GM23338 (cell line): ENCODE data around the gene HK1. TPM values are rescaled to one million over a fixed set of nuclear protein-coding genes. Genes with fewer than 3 reads are reported as not detected.
"Not testable (repeated sequence)": the region's sequence is repeated elsewhere in the genome, so short reads cannot be mapped to it uniquely, and the experiment has no call there.

Source experiments
- ATAC-seq: fragments of 200-7000 bp; cut with Tn5 transposase; 3 replicates; pipeline ENCODE4 v1.9.1; 2020
- DNase-seq: peaks from one replicate; pipeline ENCODE4 v3.0.0-alpha.2; 2015; ENCODE audit warnings: low spot score
- H2AFZ ChIP-seq: fragments of 200-600 bp; sonication (generic); 2 replicates; pipeline ENCODE4 v1.8.0; 2016; ENCODE audit warnings: antibody characterized with exemption, mild to moderate bottlenecking, moderate library complexity
- H3F3A ChIP-seq: fragments of 200-600 bp; sonication (generic); replicated peaks from 2 replicates; pipeline ENCODE4 v1.8.0; 2017; ENCODE audit warnings: antibody characterized with exemption, mixed run types, low read depth
- H3K27ac ChIP-seq: fragments of 200-600 bp; sonication (generic); 2 replicates; pipeline ENCODE4 v1.6.1; 2016; ENCODE audit warnings: low read depth
- H3K27me3 ChIP-seq: fragments of 200-600 bp; sonication (generic); 2 replicates; pipeline ENCODE4 v1.8.0; 2016; ENCODE audit warnings: mild to moderate bottlenecking, mixed run types, moderate library complexity; ENCODE audit not compliant: insufficient read depth
- H3K36me3 ChIP-seq: fragments of 200-600 bp; sonication (generic); 2 replicates; pipeline ENCODE4 v1.8.0; 2016; ENCODE audit warnings: mild to moderate bottlenecking; ENCODE audit not compliant: insufficient read depth
- H3K4me1 ChIP-seq: fragments of 200-600 bp; sonication (generic); 2 replicates; pipeline ENCODE4 v1.8.0; 2016; ENCODE audit warnings: mild to moderate bottlenecking, moderate library complexity; ENCODE audit not compliant: insufficient read depth
- H3K4me2 ChIP-seq: fragments of 200-600 bp; sonication (generic); 2 replicates; pipeline ENCODE4 v1.7.1; 2017; ENCODE audit warnings: mixed run types
- H3K4me3 ChIP-seq: fragments of 200-600 bp; sonication (generic); 2 replicates; pipeline ENCODE4 v1.6.1; 2016; ENCODE audit warnings: mixed run types
- H3K79me2 ChIP-seq: fragments of 200-600 bp; sonication (generic); replicated peaks from 2 replicates; pipeline ENCODE4 v1.8.0; 2017; ENCODE audit warnings: mild to moderate bottlenecking; ENCODE audit not compliant: insufficient read depth
- H3K9me2 ChIP-seq: fragments of 200-600 bp; sonication (generic); 2 replicates; pipeline ENCODE4 v1.8.0; 2017; ENCODE audit not compliant: insufficient read depth
- H4K20me1 ChIP-seq: fragments of 200-600 bp; sonication (generic); replicated peaks from 2 replicates; pipeline ENCODE4 v1.8.0; 2017; ENCODE audit warnings: mild to moderate bottlenecking; ENCODE audit not compliant: insufficient read depth
- H3K27ac Mint-ChIP-seq: 2 replicates; pipeline ENCODE4 v1.8.0; 2020; ENCODE audit warnings: inconsistent platforms, mild to moderate bottlenecking, moderate library complexity, mixed read lengths
- H3K27me3 Mint-ChIP-seq: 3 replicates; pipeline ENCODE4 v1.8.0; 2022; ENCODE audit warnings: low read depth, mild to moderate bottlenecking, moderate library complexity, mixed read lengths, inconsistent platforms; ENCODE audit not compliant: insufficient read depth, poor library complexity
- H3K36me3 Mint-ChIP-seq: 3 replicates; pipeline ENCODE4 v1.8.0; 2021; ENCODE audit warnings: low read depth, mild to moderate bottlenecking, inconsistent platforms, moderate library complexity, mixed read lengths
- H3K4me1 Mint-ChIP-seq: 3 replicates; pipeline ENCODE4 v1.8.0; 2020; ENCODE audit warnings: mild to moderate bottlenecking, inconsistent platforms, mixed read lengths
- H3K4me3 Mint-ChIP-seq: 3 replicates; pipeline ENCODE4 v1.8.0; 2021; ENCODE audit warnings: moderate library complexity, mild to moderate bottlenecking, inconsistent platforms, mixed read lengths
- H3K9me3 Mint-ChIP-seq: 3 replicates; pipeline ENCODE4 v1.8.0; 2020; ENCODE audit warnings: moderate library complexity, mild to moderate bottlenecking, inconsistent platforms, mixed read lengths
- CREB1 ChIP-seq: fragments of 250-450 bp; sonication (Bioruptor Pico); IDR thresholded peaks from 2 replicates; pipeline ENCODE4 v1.5.0; 2020; ENCODE audit warnings: low read depth, mild to moderate bottlenecking, moderate library complexity
- CTCF ChIP-seq, 2 experiments: fragments of 200-600 bp in 1 of 2; sonication (generic) in 1 of 2; conservative IDR thresholded peaks; 2 replicates each; pipeline versions ENCODE4 v1.5.1 to v1.6.1; 2016 to 2017; ENCODE audit warnings: antibody characterized with exemption in 2 of 2, low read depth in 2 of 2, mild to moderate bottlenecking in 2 of 2, moderate library complexity in 1 of 2
- ETS1 ChIP-seq: IDR thresholded peaks from 2 replicates; pipeline ENCODE4 v1.6.1; 2016; ENCODE audit warnings: antibody characterized with exemption
- JUNB ChIP-seq: IDR thresholded peaks from one replicate; pipeline ENCODE4 v1.6.1; 2016; ENCODE audit warnings: antibody characterized with exemption; ENCODE audit not compliant: unreplicated experiment
- STAT1 ChIP-seq: IDR thresholded peaks from one replicate; pipeline ENCODE4 v1.6.1; 2016; ENCODE audit warnings: antibody characterized with exemption; ENCODE audit not compliant: unreplicated experiment
- ZNF114 ChIP-seq: fragments of 250-450 bp; sonication (Bioruptor Pico); IDR thresholded peaks from 2 replicates; pipeline ENCODE4 v1.5.0; 2020; ENCODE audit warnings: mild to moderate bottlenecking, moderate library complexity
- ZNF462 ChIP-seq: fragments of 250-450 bp; sonication (Bioruptor Pico); IDR thresholded peaks from 2 replicates; pipeline ENCODE4 v1.5.0; 2020; ENCODE audit warnings: mild to moderate bottlenecking, moderate library complexity
- polyA plus RNA-seq: library from polyadenylated mRNA; unstranded; fragments of >200 nt; fragmentation: Nextera tagmentation; extraction: Ambion mirVana; gene quantifications from 2 replicates; pipeline ENCODE4 v1.2.1, GENCODE V29; 2016
- total RNA-seq: library from RNA; depleted of rRNA; stranded (reverse); fragments of >200 nt; shearing (Covaris generic); gene quantifications from 2 replicates; pipeline ENCODE4 v1.2.3, GENCODE V29; 2014

Gene HK1
- total and polyA plus RNA-seq, 2 experiments from 2014 or later = 76.6 to 229 TPM

GRCh38 chr10:69281507-69282413 is 3.5 kb downstream of the HK1 start (continued):
- TF ChIP-seq CTCF (conservative IDR thresholded peaks at IDR 0.05; ENCODE audit: low read depth in 2 of 2) (no peak), JUNB (no peak), STAT1 (no peak), ETS1 (no peak)

- not testable (repeated sequence) for H3K4me3 Mint-ChIP-seq, H3K4me2 ChIP-seq, H3K27ac ChIP-seq, H3K27me3 ChIP-seq, DNase-seq, H3K36me3 ChIP-seq, H3K9me2 ChIP-seq, H3K4me1 ChIP-seq, ATAC-seq, H4K20me1 ChIP-seq, H3K4me3 ChIP-seq, H3K27ac Mint-ChIP-seq, H3K36me3 Mint-ChIP-seq, H3F3A ChIP-seq, H2AFZ ChIP-seq, H3K79me2 ChIP-seq, H3K4me1 Mint-ChIP-seq, H3K9me3 Mint-ChIP-seq
- peaks cover 14% of the 10 kb centered on the region for H3K27me3 Mint-ChIP-seq
Measured at GRCh38 chr10:69284402-69284801, 6.1 kb downstream of the HK1 start.

- DNase-seq (peak; percentile 15), ATAC-seq (peak; percentile 64)
- Mint-ChIP-seq H3K36me3 (no peaks in the 10 kb centered on the region), H3K9me3 (no peaks in the 10 kb centered on the region), H3K4me3 (no peak overlapping the region), H3K27ac (no peak overlapping the region), H3K27me3 (peaks cover 14% of the 10 kb centered on the region), H3K4me1 (peaks cover 10% of the 10 kb centered on the region)
- H3K79me2 ChIP-seq = no peaks in the 10 kb centered on the region
- no peaks in the 10 kb centered on the region for H3K36me3 ChIP-seq
- no peak for TF ChIP-seq JUNB
- no peak for TF ChIP-seq CREB1 (CRISPR knock-in tag)
- TF ChIP-seq ZNF114 (CRISPR knock-in tag) = no peak
- TF ChIP-seq ZNF462 (CRISPR knock-in tag) = no peak
- no peaks in the 10 kb centered on the region for H3K9me2 ChIP-seq
- no peaks in the 10 kb centered on the region for H4K20me1 ChIP-seq
- H3K4me2 ChIP-seq = no peak overlapping the region
- H2AFZ ChIP-seq = peak overlapping the region; percentile 77
- no peak overlapping the region for H3K27ac ChIP-seq
- H3K27me3 ChIP-seq = no peaks in the 10 kb centered on the region
- H3F3A ChIP-seq = no peaks in the 10 kb centered on the region
- H3K4me3 ChIP-seq = no peak overlapping the region
- peaks cover 5% of the 10 kb centered on the region; the same call in 1 of the 2 replicates for H3K4me1 ChIP-seq
Measured at GRCh38 chr10:69285699-69286098, 7.4 kb downstream of the HK1 start.
